Neural progenitor cell (in vitro differentiated cells): ENCODE data around the gene CTU1. TPM values are rescaled to one million over a fixed set of nuclear protein-coding genes. Genes with fewer than 3 reads are reported as not detected.

ENCODE experiments used
- DNase-seq: peaks from one replicate; pipeline ENCODE4 v3.0.0-alpha.2; 2016; ENCODE audit warnings: low spot score
- H2AFZ ChIP-seq: fragments of 200-600 bp; sonication (generic); replicated peaks from 2 replicates; pipeline ENCODE4 v1.6.1; 2016; ENCODE audit warnings: antibody characterized with exemption
- H3F3A ChIP-seq: fragments of 200-600 bp; sonication (generic); 2 replicates; pipeline ENCODE4 v1.6.1; 2016; ENCODE audit warnings: antibody characterized with exemption, low read depth
- H3K27ac ChIP-seq: fragments of 200-600 bp; sonication (generic); 2 replicates; pipeline ENCODE4 v1.5.1; 2016; ENCODE audit warnings: mild to moderate bottlenecking
- H3K27me3 ChIP-seq: fragments of 200-600 bp; sonication (generic); 2 replicates; pipeline ENCODE4 v1.6.1; 2016; ENCODE audit warnings: mild to moderate bottlenecking, moderate library complexity
- H3K36me3 ChIP-seq: fragments of 200-600 bp; sonication (generic); 2 replicates; pipeline ENCODE4 v1.5.1; 2016
- H3K4me1 ChIP-seq: fragments of 200-600 bp; sonication (generic); 2 replicates; pipeline ENCODE4 v1.6.1; 2016; ENCODE audit warnings: mixed run types
- H3K4me2 ChIP-seq: fragments of 200-600 bp; sonication (generic); 2 replicates; pipeline ENCODE4 v1.6.1; 2016
- H3K4me3 ChIP-seq: fragments of 200-600 bp; sonication (generic); 2 replicates; pipeline ENCODE4 v1.5.1; 2016
- H3K79me2 ChIP-seq: fragments of 200-600 bp; sonication (generic); 2 replicates; pipeline ENCODE4 v1.6.1; 2016; ENCODE audit warnings: low read depth
- H3K9ac ChIP-seq: fragments of 200-600 bp; sonication (generic); 2 replicates; pipeline ENCODE4 v1.6.1; 2016
- H3K9me3 ChIP-seq: fragments of 200-600 bp; sonication (generic); 2 replicates; pipeline ENCODE4 v1.5.1; 2016; ENCODE audit warnings: low read depth
- H4K20me1 ChIP-seq: fragments of 200-600 bp; sonication (generic); 2 replicates; pipeline ENCODE4 v1.6.1; 2016; ENCODE audit warnings: low read depth
- H3K27ac Mint-ChIP-seq: 3 replicates; pipeline ENCODE4 v1.8.0; 2021; ENCODE audit warnings: mixed read lengths
- H3K27me3 Mint-ChIP-seq: 2 replicates; pipeline ENCODE4 v1.8.0; 2022; ENCODE audit warnings: low read depth, mild to moderate bottlenecking, inconsistent platforms, moderate library complexity, mixed read lengths; ENCODE audit not compliant: insufficient read depth
- H3K36me3 Mint-ChIP-seq: 3 replicates; pipeline ENCODE4 v1.8.0; 2021; ENCODE audit warnings: mixed read lengths
- H3K4me1 Mint-ChIP-seq: 3 replicates; pipeline ENCODE4 v1.8.0; 2021; ENCODE audit warnings: mixed read lengths
- H3K4me3 Mint-ChIP-seq: 3 replicates; pipeline ENCODE4 v1.8.0; 2021; ENCODE audit warnings: mild to moderate bottlenecking, moderate library complexity, mixed read lengths
- H3K9me3 Mint-ChIP-seq: 3 replicates; pipeline ENCODE4 v1.8.0; 2020; ENCODE audit warnings: mixed read lengths
- CTCF ChIP-seq: fragments of 200-600 bp; sonication (generic); IDR thresholded peaks from 2 replicates; pipeline ENCODE4 v1.5.1; 2017; ENCODE audit warnings: antibody characterized with exemption, mild to moderate bottlenecking
- EZH2 ChIP-seq: fragments of 200-600 bp; sonication (generic); IDR thresholded peaks from 2 replicates; pipeline ENCODE4 v1.6.1; 2017; ENCODE audit warnings: antibody characterized with exemption, mild to moderate bottlenecking, moderate library complexity
- EZH2phosphoT487 ChIP-seq: fragments of 200-600 bp; sonication (generic); IDR thresholded peaks from 2 replicates; pipeline ENCODE4 v1.6.1; 2017; ENCODE audit warnings: antibody characterized with exemption
- total RNA-seq: library from RNA; depleted of rRNA; stranded (reverse); fragments of >200 nt; gene quantifications from 2 replicates; pipeline ENCODE4 v1.2.3, GENCODE V29; 2015; ENCODE audit warnings: low replicate concordance

The CTU1 gene
- total RNA-seq, 1 donor from 2014 or later, result 0.24 TPM

- no peak overlapping the region for H3K27ac Mint-ChIP-seq
- H3K27ac ChIP-seq, result no peak overlapping the region
- no peaks in the 10 kb centered on the region for H3K36me3 Mint-ChIP-seq
- H3K4me1 Mint-ChIP-seq, result peaks cover 7% of the 10 kb centered on the region
- no peaks in the 10 kb centered on the region for H3K79me2 ChIP-seq
- H2AFZ ChIP-seq, result no peak overlapping the region
- H3F3A ChIP-seq, result no peaks in the 10 kb centered on the region
- TF ChIP-seq EZH2 (no peak), CTCF (no peak), EZH2phosphoT487 (no peak)
- no peak overlapping the region for H3K4me2 ChIP-seq
- H4K20me1 ChIP-seq, result no peaks in the 10 kb centered on the region
- no peaks in the 10 kb centered on the region for H3K9me3 ChIP-seq
- no peak overlapping the region for H3K4me3 Mint-ChIP-seq
- no peak for DNase-seq
- H3K4me1 ChIP-seq, result no peaks in the 10 kb centered on the region
- H3K9ac ChIP-seq, result no peak overlapping the region
- H3K27me3 Mint-ChIP-seq, result peaks cover 4% of the 10 kb centered on the region
- H3K4me3 ChIP-seq, result no peak overlapping the region
- H3K9me3 Mint-ChIP-seq, result no peaks in the 10 kb centered on the region
- H3K36me3 ChIP-seq, result no peaks in the 10 kb centered on the region
- H3K27me3 ChIP-seq, result no peaks in the 10 kb centered on the region
Observed at GRCh38 chr19:51150627-51151026, 42.4 kb upstream of the CTU1 start.

GRCh38 chr19:51148580-51148979 is 40.4 kb upstream of the CTU1 start:
- H3K79me2 ChIP-seq, result no peaks in the 10 kb centered on the region
- no peak for TF ChIP-seq CTCF
- no peak for TF ChIP-seq EZH2phosphoT487
- Mint-ChIP-seq H3K4me1 (peaks cover 2% of the 10 kb centered on the region), H3K36me3 (no peaks in the 10 kb centered on the region), H3K9me3 (no peaks in the 10 kb centered on the region), H3K27ac (no peak overlapping the region), H3K27me3 (peaks cover 4% of the 10 kb centered on the region), H3K4me3 (no peak overlapping the region)
- H3K27me3 ChIP-seq, result no peaks in the 10 kb centered on the region
- H4K20me1 ChIP-seq, result no peaks in the 10 kb centered on the region
- H3K4me2 ChIP-seq, result no peak overlapping the region
- no peak overlapping the region for H3K27ac ChIP-seq
- H2AFZ ChIP-seq, result no peak overlapping the region
- H3K4me1 ChIP-seq, result no peaks in the 10 kb centered on the region
- no peak overlapping the region for H3K4me3 ChIP-seq
- no peaks in the 10 kb centered on the region for H3F3A ChIP-seq
- H3K9ac ChIP-seq, result no peak overlapping the region
- no peak for DNase-seq
- H3K9me3 ChIP-seq, result no peaks in the 10 kb centered on the region
- H3K36me3 ChIP-seq, result no peaks in the 10 kb centered on the region

- DNase-seq, result no peak
- Histone ChIP-seq H3K4me3 (no peak overlapping the region), H2AFZ (no peak overlapping the region), H3K36me3 (no peaks in the 10 kb centered on the region), H4K20me1 (no peaks in the 10 kb centered on the region), H3K4me1 (no peaks in the 10 kb centered on the region), H3K4me2 (no peak overlapping the region), H3K79me2 (no peaks in the 10 kb centered on the region), H3K27me3 (no peaks in the 10 kb centered on the region), H3K27ac (no peak overlapping the region), H3K9me3 (no peaks in the 10 kb centered on the region), H3F3A (no peaks in the 10 kb centered on the region), H3K9ac (no peak overlapping the region)
- Mint-ChIP-seq H3K4me1 (peaks cover 2% of the 10 kb centered on the region), H3K36me3 (no peaks in the 10 kb centered on the region), H3K27ac (no peak overlapping the region), H3K4me3 (no peak overlapping the region), H3K9me3 (no peaks in the 10 kb centered on the region), H3K27me3 (peaks cover 4% of the 10 kb centered on the region)
- TF ChIP-seq CTCF, result no peak
- TF ChIP-seq EZH2, result no peak
- no peak for TF ChIP-seq EZH2phosphoT487
Observed at GRCh38 chr19:51147663-51148062, 39.5 kb upstream of the CTU1 start.

- Mint-ChIP-seq H3K27me3 (peaks cover 4% of the 10 kb centered on the region), H3K9me3 (no peaks in the 10 kb centered on the region), H3K4me1 (peaks cover 2% of the 10 kb centered on the region), H3K27ac (no peak overlapping the region), H3K4me3 (no peak overlapping the region), H3K36me3 (no peaks in the 10 kb centered on the region)
- Histone ChIP-seq H4K20me1 (no peaks in the 10 kb centered on the region), H3K27ac (no peak overlapping the region), H2AFZ (no peak overlapping the region), H3K4me1 (no peaks in the 10 kb centered on the region), H3K4me3 (no peak overlapping the region), H3K9ac (no peak overlapping the region), H3K27me3 (no peaks in the 10 kb centered on the region), H3K79me2 (no peaks in the 10 kb centered on the region), H3K4me2 (no peak overlapping the region), H3K36me3 (no peaks in the 10 kb centered on the region), H3K9me3 (no peaks in the 10 kb centered on the region), H3F3A (no peaks in the 10 kb centered on the region)
- no peak for TF ChIP-seq EZH2phosphoT487
- no peak for TF ChIP-seq CTCF
- no peak for TF ChIP-seq EZH2
- no peak for DNase-seq
Observed at GRCh38 chr19:51146751-51147150, 38.5 kb upstream of the CTU1 start.
